GM18519 (cell line): Measurements from ENCODE around the gene STARD6.
A peak's percentile ranks its signal among the peaks of the same experiment; 100 is the strongest.
"Not testable (repeated sequence)": the region's sequence is repeated elsewhere in the genome, so short reads cannot be mapped to it uniquely, and the experiment has no call there.

Experiments used
- ATAC-seq: cut with Tn5 transposase; IDR thresholded peaks from one replicate; pipeline ENCODE4 v1.9.1; 2021; ENCODE audit warnings: mild to moderate bottlenecking, moderate library complexity; ENCODE audit not compliant: unreplicated experiment, low FRiP score

The STARD6 gene

GRCh38 chr18:54357660-54358494 is at the start of gene STARD6, which contains the start of gene C18orf54:
STARD6 (minus strand) TSS chr18:54357858; CDS start chr18:54354573, 3,285 bp downstream.
C18orf54 (plus strand) TSS chr18:54357906; CDS start chr18:54360573, 2,667 bp downstream.
- ATAC-seq: peak; percentile 96

GRCh38 chr18:54405290-54405689 is 47.6 kb upstream of the STARD6 start:
- ATAC-seq: no peak

- no peak for ATAC-seq
Measured at GRCh38 chr18:54396760-54397159, 39.1 kb upstream of the STARD6 start.

GRCh38 chr18:54393648-54394294 is 36.1 kb upstream of the STARD6 start:
- ATAC-seq: no peak

GRCh38 chr18:54392543-54393023 is 34.9 kb upstream of the STARD6 start:
- peak; percentile 68 for ATAC-seq

GRCh38 chr18:54390838-54391237 is 33.2 kb upstream of the STARD6 start:
- ATAC-seq: no peak

- ATAC-seq: no peak
Measured at GRCh38 chr18:54389143-54389505, 31.5 kb upstream of the STARD6 start.

GRCh38 chr18:54388203-54389142 is 30.8 kb upstream of the STARD6 start:
- peak; percentile 77 for ATAC-seq

- ATAC-seq: no peak
Measured at GRCh38 chr18:54387631-54388030, 30.0 kb upstream of the STARD6 start.

- ATAC-seq: not testable (repeated sequence)
Measured at GRCh38 chr18:54386800-54387495, 29.3 kb upstream of the STARD6 start.

GRCh38 chr18:54386043-54386442 is 28.4 kb upstream of the STARD6 start:
- ATAC-seq: no peak

GRCh38 chr18:54382733-54383252 is 25.1 kb upstream of the STARD6 start:
- ATAC-seq: no peak

GRCh38 chr18:54382076-54382475 is 24.4 kb upstream of the STARD6 start:
- ATAC-seq: no peak

- ATAC-seq: no peak
Measured at GRCh38 chr18:54381640-54382039, 24.0 kb upstream of the STARD6 start.

GRCh38 chr18:54378057-54378456 is 20.4 kb upstream of the STARD6 start:
- ATAC-seq: no peak

GRCh38 chr18:54360406-54360805 is 2.7 kb upstream of the STARD6 start:
- no peak for ATAC-seq

GRCh38 chr18:54359233-54359632 is 1.6 kb upstream of the STARD6 start:
- no peak for ATAC-seq

GRCh38 chr18:54358495-54359040 is 910 bp upstream of the STARD6 start:
- no peak for ATAC-seq

GRCh38 chr18:54357082-54357659 is 487 bp downstream of the STARD6 start:
- ATAC-seq: peak; percentile 20
